Endodermal cell (in vitro differentiated cells): Measurements from ENCODE around the gene MYD88. TPM values are rescaled to one million over a fixed set of nuclear protein-coding genes. Genes with fewer than 3 reads are reported as not detected.

Source experiments
- DNase-seq: peaks from one replicate; pipeline ENCODE4 v3.0.0-alpha.2; 2017
- H3K27ac ChIP-seq: 2 replicates; pipeline ENCODE4 v1.5.1; 2013; ENCODE audit warnings: mild to moderate bottlenecking, low read depth, low read length, moderate library complexity
- H3K27me3 ChIP-seq: 2 replicates; pipeline ENCODE4 v1.6.1; 2013; ENCODE audit warnings: mild to moderate bottlenecking, low read length, moderate library complexity; ENCODE audit not compliant: insufficient read depth, control insufficient read depth, poor library complexity, severe bottlenecking
- H3K36me3 ChIP-seq: 2 replicates; pipeline ENCODE4 v1.7.0; 2013; ENCODE audit warnings: mild to moderate bottlenecking, low read length, moderate library complexity; ENCODE audit not compliant: control insufficient read depth, insufficient read depth
- H3K4me1 ChIP-seq: one replicate; pipeline ENCODE4 v1.7.0; 2013; ENCODE audit warnings: low read length; ENCODE audit not compliant: control insufficient read depth, insufficient read depth
- H3K4me3 ChIP-seq: 2 replicates; pipeline ENCODE4 v1.5.1; 2013; ENCODE audit warnings: mild to moderate bottlenecking, low read length, moderate library complexity
- H3K9ac ChIP-seq: 2 replicates; pipeline ENCODE4 v1.6.1; 2013; ENCODE audit warnings: mild to moderate bottlenecking, low read length, moderate library complexity; ENCODE audit not compliant: poor library complexity, severe bottlenecking; ENCODE audit errors: extremely low read depth
- H3K9me3 ChIP-seq: 2 replicates; pipeline ENCODE4 v1.6.1; 2013; ENCODE audit warnings: mild to moderate bottlenecking, low read length, moderate library complexity; ENCODE audit not compliant: control insufficient read depth
- H3K27ac Mint-ChIP-seq: 2 replicates; pipeline ENCODE4 v1.8.0; 2020; ENCODE audit warnings: mixed read lengths
- H3K27me3 Mint-ChIP-seq: 2 replicates; pipeline ENCODE4 v1.8.0; 2021; ENCODE audit warnings: mild to moderate bottlenecking, mixed read lengths; ENCODE audit not compliant: insufficient read depth
- H3K36me3 Mint-ChIP-seq: 2 replicates; pipeline ENCODE4 v1.8.0; 2020; ENCODE audit warnings: low read depth, mixed read lengths
- H3K4me1 Mint-ChIP-seq: 2 replicates; pipeline ENCODE4 v1.8.0; 2020; ENCODE audit warnings: mixed read lengths
- H3K4me3 Mint-ChIP-seq: 2 replicates; pipeline ENCODE4 v1.8.0; 2020; ENCODE audit warnings: mild to moderate bottlenecking, moderate library complexity, mixed read lengths
- H3K9me3 Mint-ChIP-seq: 2 replicates; pipeline ENCODE4 v1.8.0; 2020; ENCODE audit warnings: mild to moderate bottlenecking, mixed read lengths
- WGBS, 2 experiments: methylation state at CpG; one replicate each; pipeline versions ENCODE4 v1.1.5 to v1.1.7; 2013; ENCODE audit warnings: missing lambda C conversion rate in 2 of 2, mixed read lengths in 1 of 2; ENCODE audit not compliant: insufficient coverage in 1 of 2, insufficient read length in 1 of 2; 5-methylcytosine and 5-hydroxymethylcytosine counted together
- total RNA-seq, 2 donors: library from RNA; stranded (reverse); fragmentation: NEBNext Ultra II Directional in 1 of 2; extraction: Animal tissue kit (Norgen Biotek cat#: 25700) in 1 of 2; gene quantifications; 2 replicates in 1 of 2; 3 replicates in 1 of 2; pipeline ENCODE4 v1.2.1, GENCODE V29; 2021
- TF ChIP-seq, protein P1 (sequence below): fragments of 200-600 bp; sonication (generic); conservative IDR thresholded peaks from 2 replicates; pipeline ENCODE4 v1.5.0; 2021; ENCODE audit warnings: antibody characterized with exemption, mild to moderate bottlenecking

Gene MYD88
- total RNA-seq, 2 donors from 2014 or later = 16.2 to 18.8 TPM

DNA sequence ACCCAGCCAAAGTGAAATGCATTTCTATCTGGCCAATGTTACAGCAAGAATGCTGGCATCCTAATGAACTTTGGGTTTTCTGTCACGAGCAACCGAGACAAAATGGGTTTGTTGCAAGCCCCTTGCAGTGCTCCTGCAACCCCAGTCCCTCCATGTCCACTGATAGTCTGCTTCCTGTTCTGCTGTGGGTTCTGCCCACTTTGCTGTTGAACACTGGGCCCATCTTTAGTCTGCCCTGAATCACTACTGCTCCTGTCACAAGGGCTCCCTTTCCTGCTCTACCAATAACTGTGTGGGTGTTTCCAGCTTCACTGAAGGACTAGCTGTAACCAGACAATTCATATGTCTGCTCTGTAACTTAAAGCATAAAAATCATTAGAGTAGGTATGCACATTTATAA lies 14.1 kb downstream of the MYD88 start:
- Mint-ChIP-seq H3K9me3 (peaks cover 3% of the 10 kb centered on the region), H3K4me1 (no peaks in the 10 kb centered on the region), H3K4me3 (no peak overlapping the region), H3K36me3 (no peaks in the 10 kb centered on the region), H3K27me3 (no peaks in the 10 kb centered on the region), H3K27ac (no peak overlapping the region)
- TF ChIP-seq, protein P1, sequence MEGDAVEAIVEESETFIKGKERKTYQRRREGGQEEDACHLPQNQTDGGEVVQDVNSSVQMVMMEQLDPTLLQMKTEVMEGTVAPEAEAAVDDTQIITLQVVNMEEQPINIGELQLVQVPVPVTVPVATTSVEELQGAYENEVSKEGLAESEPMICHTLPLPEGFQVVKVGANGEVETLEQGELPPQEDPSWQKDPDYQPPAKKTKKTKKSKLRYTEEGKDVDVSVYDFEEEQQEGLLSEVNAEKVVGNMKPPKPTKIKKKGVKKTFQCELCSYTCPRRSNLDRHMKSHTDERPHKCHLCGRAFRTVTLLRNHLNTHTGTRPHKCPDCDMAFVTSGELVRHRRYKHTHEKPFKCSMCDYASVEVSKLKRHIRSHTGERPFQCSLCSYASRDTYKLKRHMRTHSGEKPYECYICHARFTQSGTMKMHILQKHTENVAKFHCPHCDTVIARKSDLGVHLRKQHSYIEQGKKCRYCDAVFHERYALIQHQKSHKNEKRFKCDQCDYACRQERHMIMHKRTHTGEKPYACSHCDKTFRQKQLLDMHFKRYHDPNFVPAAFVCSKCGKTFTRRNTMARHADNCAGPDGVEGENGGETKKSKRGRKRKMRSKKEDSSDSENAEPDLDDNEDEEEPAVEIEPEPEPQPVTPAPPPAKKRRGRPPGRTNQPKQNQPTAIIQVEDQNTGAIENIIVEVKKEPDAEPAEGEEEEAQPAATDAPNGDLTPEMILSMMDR = no peak
- no peak overlapping the region for H3K27ac ChIP-seq
- no peak overlapping the region for H3K9ac ChIP-seq
- no peaks in the 10 kb centered on the region for H3K36me3 ChIP-seq
- no peaks in the 10 kb centered on the region for H3K4me1 ChIP-seq
- H3K9me3 ChIP-seq = no peaks in the 10 kb centered on the region
- no peaks in the 10 kb centered on the region for H3K27me3 ChIP-seq
- H3K4me3 ChIP-seq = no peak overlapping the region
- DNase-seq = no peak
- WGBS, 2 experiments = 96 to 97% methylated on average over 2 of the region's 2 CpGs

DNA sequence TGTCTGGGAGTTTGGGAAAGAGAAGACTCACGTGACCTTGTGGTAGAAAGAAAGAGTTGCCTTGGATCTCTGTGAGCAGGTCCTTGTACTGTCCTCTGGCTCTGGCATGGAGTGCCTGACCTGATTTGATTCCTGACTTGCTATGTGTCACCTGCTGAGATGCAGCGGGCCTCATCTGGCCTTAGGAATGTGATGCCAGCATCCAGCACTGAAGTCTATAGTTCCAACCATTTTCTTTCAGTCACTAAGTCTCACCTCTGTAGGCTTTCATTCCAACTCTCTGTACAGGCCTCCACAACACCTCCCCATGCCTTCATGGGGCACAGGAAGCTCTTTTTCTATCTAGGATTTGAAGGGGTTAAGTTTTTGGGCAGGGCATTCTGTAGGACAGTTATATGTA lies 14.8 kb downstream of the MYD88 start:
- Histone ChIP-seq H3K9ac (no peak overlapping the region), H3K9me3 (no peaks in the 10 kb centered on the region), H3K27ac (no peak overlapping the region), H3K36me3 (no peaks in the 10 kb centered on the region), H3K4me3 (no peak overlapping the region), H3K27me3 (no peaks in the 10 kb centered on the region), H3K4me1 (no peaks in the 10 kb centered on the region)
- no peak for DNase-seq
- Mint-ChIP-seq H3K4me3 (no peak overlapping the region), H3K27ac (no peak overlapping the region), H3K4me1 (no peaks in the 10 kb centered on the region), H3K9me3 (no peaks in the 10 kb centered on the region), H3K36me3 (no peaks in the 10 kb centered on the region), H3K27me3 (no peaks in the 10 kb centered on the region)
- 80 to 82% methylated on average over 1 to 2 of the region's 2 CpGs for WGBS, 2 experiments
- TF ChIP-seq, protein P1 = no peak

DNA sequence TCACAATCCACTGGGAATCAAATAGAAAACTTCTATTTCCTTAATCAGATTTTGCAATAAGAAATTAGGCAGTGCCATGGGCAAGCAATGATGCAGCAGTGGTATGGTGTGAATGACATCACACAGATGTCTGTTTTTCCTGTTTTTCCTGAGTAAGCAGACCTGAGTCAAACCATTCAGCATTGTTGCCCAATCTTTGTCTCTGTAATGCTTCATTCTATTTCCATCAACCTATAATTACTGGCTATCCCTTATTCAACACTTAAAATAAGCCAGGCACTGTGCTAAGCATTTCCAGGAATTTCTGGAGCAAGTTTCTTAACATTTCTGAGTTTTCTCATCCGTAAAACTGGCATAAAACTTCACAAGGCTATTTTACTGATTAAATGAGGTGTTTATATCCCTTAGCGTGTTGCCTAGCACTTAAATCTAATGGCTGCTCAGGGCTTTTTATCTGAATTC lies 15.6 kb downstream of the MYD88 start:
- no peaks in the 10 kb centered on the region for H3K36me3 ChIP-seq
- WGBS, 2 experiments = 99 to 100% methylated on average over 2 of the region's 2 CpGs
- H3K4me3 ChIP-seq = no peak overlapping the region
- TF ChIP-seq, protein P1 = no peak
- H3K36me3 Mint-ChIP-seq = no peaks in the 10 kb centered on the region
- DNase-seq = no peak
- no peaks in the 10 kb centered on the region for H3K4me1 ChIP-seq
- H3K27ac ChIP-seq = no peak overlapping the region
- H3K27me3 Mint-ChIP-seq = no peaks in the 10 kb centered on the region
- no peak overlapping the region for H3K4me3 Mint-ChIP-seq
- H3K27ac Mint-ChIP-seq = no peak overlapping the region
- no peaks in the 10 kb centered on the region for H3K4me1 Mint-ChIP-seq
- no peaks in the 10 kb centered on the region for H3K27me3 ChIP-seq
- H3K9ac ChIP-seq = no peak overlapping the region
- no peaks in the 10 kb centered on the region for H3K9me3 ChIP-seq
- no peaks in the 10 kb centered on the region for H3K9me3 Mint-ChIP-seq
